GM18511 (cell line): ENCODE results near the gene USH2A.
"Not testable (repeated sequence)": the region's sequence is repeated elsewhere in the genome, so short reads cannot be mapped to it uniquely, and the experiment has no call there.

Experiments used
- ATAC-seq: cut with Tn5 transposase; IDR thresholded peaks from one replicate; pipeline ENCODE4 v1.9.1; 2021; ENCODE audit warnings: mild to moderate bottlenecking, moderate library complexity; ENCODE audit not compliant: unreplicated experiment

The USH2A gene

GRCh38 chr1:216205176-216205575 is 218.1 kb downstream of the USH2A start:
- no peak for ATAC-seq

DNA sequence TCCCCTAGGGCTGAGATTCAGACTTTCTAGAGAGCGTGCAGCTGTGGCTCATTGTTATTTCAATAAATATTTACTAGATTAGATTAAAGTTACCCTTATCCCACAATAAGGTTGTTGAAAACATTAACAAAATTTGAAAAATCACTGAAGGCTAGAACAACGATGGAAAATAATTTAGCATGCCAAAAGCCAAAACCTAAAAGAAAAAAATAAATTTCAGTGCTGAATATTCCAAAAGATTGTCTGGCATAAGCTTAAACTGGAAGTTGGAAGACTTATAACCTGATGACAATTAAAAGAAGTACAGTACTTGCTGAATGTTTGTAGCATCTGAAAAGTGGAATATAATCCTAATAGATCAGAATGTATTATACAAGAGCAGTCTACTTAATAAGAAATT is 221.3 kb downstream of the USH2A start:
- no peak for ATAC-seq

DNA sequence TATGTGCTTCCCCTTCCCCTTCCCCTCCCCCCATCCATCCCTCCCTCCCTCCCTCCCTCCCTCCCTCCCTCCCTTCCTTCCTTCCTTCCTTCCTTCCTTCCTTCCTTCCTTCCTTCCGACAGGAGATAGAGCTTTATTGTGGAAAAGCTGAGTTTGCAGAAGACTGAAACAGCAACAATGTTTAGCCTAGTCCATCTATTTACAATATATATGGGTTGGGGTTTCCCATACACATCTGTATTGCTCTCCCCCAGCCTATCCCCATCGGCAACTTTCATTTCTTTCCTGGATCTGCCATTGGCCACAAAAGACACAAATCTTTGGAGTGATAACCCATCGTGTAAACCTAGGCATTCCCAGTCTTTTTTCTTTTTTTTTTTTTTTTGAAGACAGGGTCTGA is 222.3 kb downstream of the USH2A start:
- no peak for ATAC-seq

DNA sequence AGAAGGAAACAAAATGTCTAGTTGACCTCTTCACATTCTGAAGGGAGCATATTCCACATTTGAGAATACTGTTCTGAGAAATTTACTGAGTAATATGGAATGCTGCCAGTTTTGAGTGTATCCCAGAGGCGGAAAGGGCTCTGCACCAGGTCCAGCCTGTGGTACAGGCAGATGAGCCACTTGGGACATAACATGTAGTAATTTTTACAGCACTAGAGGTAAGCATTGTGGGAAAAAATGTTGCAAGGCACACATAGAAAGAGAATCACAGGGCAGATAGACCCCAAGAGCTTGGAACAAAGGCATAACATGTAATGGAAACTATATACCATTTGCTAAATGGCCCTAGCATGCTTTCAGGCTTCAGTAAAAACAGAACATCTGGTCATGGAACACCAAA is 228.5 kb downstream of the USH2A start:
- ATAC-seq, result no peak

- ATAC-seq, result no peak
Measured at GRCh38 chr1:216193839-216194443, 229.3 kb downstream of the USH2A start.

GRCh38 chr1:216190438-216190837 is 232.8 kb downstream of the USH2A start:
- no peak for ATAC-seq

DNA sequence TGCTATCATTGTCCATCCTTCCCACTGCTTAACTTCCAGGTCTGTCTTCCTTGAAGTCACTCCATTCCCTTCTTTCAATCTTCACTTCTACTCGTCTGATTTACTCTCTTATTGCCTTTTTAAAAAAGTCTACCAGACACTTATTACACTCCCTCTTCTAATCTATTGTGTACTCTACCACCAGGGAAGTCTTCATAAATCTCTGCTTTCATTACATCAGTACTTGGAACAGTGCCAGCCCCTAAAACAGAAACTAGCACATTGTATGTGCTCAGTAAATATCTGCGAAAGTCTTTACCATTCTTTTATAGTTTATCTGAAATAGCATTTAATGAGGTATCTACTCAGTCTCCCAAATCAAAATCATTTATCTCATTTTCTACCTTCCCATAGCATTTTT is 236.4 kb downstream of the USH2A start:
- no peak for ATAC-seq

- ATAC-seq, result no peak
Measured at GRCh38 chr1:216186141-216186540, 237.1 kb downstream of the USH2A start.

DNA sequence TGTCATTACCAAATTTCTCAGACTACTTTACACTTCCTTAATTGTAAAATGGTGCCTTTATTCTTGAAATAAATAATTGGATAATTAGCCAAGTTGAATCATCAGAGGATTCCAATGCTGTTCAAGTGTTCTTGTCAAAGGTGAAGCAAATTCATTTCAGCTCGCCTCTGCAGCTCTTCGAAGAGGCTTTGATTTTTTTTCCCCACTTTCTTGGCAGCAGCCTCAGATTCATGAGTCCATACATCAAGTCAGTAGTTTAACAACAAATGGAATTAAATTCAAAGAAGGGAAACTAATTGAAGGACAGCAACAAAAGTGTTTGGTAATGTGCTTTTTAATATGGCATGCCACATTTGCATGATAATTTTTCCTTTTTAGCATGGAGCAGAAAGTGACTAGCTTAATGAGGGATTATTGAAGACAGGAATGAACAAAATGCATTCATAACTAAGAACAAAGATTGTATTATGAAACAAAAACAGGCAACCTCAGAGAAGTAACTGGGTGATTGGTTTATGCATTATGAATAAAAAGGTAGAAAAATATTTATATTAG is 239.0 kb downstream of the USH2A start:
- ATAC-seq, result no peak

GRCh38 chr1:216183454-216183853 is 239.8 kb downstream of the USH2A start:
- ATAC-seq, result no peak

- ATAC-seq, result no peak
Measured at GRCh38 chr1:216183007-216183406, 240.2 kb downstream of the USH2A start.

DNA sequence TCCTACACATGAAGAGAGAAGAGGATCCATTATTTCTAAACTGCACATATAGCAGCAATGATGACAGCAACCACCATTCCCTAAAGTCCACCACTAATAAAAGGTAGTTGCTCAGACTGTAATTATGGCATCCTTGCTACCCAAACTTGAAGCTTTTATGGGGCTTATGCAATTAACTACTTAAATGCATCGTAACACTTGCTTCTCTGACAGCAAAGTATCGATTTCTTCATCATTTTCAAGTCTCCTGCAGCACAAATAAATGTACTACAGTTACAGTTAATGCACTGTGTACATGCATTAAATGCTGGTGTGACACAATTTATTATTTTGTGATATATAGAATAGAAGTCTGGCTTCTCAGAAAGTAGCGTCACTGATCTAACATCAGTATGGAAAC is 241.7 kb downstream of the USH2A start:
- no peak for ATAC-seq

- ATAC-seq, result no peak
Measured at GRCh38 chr1:216178281-216178680, 245.0 kb downstream of the USH2A start.

- no peak for ATAC-seq
Measured at GRCh38 chr1:216176970-216177369, 246.3 kb downstream of the USH2A start.

- ATAC-seq, result no peak
Measured at GRCh38 chr1:216175714-216176113, 247.5 kb downstream of the USH2A start.

- no peak for ATAC-seq
Measured at GRCh38 chr1:216173376-216173995, 249.8 kb downstream of the USH2A start.

DNA sequence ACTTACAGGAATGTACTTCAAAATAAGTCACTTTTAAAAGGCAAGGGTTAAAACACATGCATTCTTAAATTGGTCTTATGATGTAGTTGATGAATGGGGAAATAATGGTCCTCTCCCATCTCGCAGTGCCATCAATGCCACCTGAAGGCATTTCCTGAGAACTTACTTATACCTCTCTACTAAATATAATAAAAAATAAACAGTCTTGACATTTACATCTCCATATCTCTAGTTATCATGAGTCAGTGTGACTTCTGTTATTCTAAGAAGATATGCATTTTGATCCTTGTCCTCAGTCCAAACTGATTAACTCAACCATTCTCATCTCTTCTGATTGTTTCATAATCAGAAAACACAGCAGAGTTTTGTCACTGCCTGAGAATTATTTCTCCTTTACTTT is 253.9 kb downstream of the USH2A start:
- ATAC-seq, result no peak

DNA sequence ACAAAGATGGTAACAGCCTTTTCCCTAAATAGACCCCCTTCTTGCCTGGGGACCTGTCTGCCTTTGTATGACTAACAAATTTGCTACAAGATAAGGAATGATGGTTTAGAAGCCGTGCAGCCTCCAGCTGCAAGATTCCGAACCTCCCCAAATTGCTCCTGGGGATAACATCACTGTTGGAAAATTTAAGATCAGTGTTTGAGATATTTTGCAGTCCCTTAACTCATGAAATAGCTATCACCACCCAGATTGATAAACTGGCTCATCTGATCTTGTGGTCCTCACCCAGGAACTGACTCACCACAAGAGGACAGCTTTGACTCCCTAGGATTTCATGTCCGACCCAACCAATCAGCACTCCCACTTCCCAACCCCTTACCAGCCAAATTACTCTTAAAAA is 254.7 kb downstream of the USH2A start:
- no peak for ATAC-seq

- no peak for ATAC-seq
Measured at GRCh38 chr1:216154063-216154462, 269.2 kb downstream of the USH2A start.

GRCh38 chr1:216153130-216153529 is 270.1 kb downstream of the USH2A start:
- ATAC-seq, result no peak

DNA sequence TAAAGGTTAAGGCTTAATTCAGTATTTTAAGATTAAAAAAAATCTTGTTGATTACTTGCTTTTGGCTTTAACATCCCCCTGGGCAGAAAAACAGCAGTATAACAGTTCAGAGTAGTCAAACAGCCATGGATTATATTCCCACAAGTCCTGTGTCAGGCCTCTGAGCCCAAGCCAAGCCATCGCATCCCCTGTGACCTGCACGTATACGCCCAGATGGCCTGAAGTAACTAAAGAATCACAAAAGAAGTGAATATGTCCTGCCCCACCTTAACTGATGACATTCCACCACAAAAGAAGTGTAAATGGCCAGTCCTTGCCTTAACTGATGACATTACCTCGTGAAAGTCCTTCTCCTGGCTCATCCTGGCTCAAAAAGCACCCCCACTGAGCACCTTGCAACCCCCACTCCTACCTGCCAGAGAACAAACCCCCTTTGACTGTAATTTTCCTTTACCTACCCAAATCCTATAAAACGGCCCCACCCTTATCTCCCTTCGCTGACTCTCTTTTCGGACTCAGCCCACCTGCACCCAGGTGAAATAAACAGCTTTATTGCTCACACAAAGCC is 277.7 kb downstream of the USH2A start:
- not testable (repeated sequence) for ATAC-seq

GRCh38 chr1:216144661-216145450 is 278.4 kb downstream of the USH2A start:
- no peak for ATAC-seq
